Transverse colon (tissue), 4 donors: ENCODE data around the gene SRSF12. TPM values are rescaled to one million over a fixed set of nuclear protein-coding genes. Genes with fewer than 3 reads are reported as not detected.

Experiments used
- DNase-seq: peaks from one replicate; pipeline ENCODE4 v3.0.0-alpha.2; 2019
- H3K27ac ChIP-seq, 4 donors: fragments of 200-600 bp; sonication (generic); 2 replicates each; pipeline ENCODE4 v1.5.1; 2016 to 2018; ENCODE audit warnings: inconsistent platforms in 4 of 4
- H3K27me3 ChIP-seq: fragments of 200-600 bp; sonication (generic); 2 replicates; pipeline ENCODE4 v1.5.1; 2017; ENCODE audit warnings: inconsistent platforms
- H3K36me3 ChIP-seq, 4 donors: fragments of 200-600 bp; sonication (generic); 2 replicates each; pipeline ENCODE4 v1.5.1; 2017 to 2019; ENCODE audit warnings: inconsistent platforms in 4 of 4
- H3K4me1 ChIP-seq, 4 donors: fragments of 200-600 bp; sonication (generic); 2 replicates each; pipeline ENCODE4 v1.5.1; 2017 to 2020; ENCODE audit warnings: inconsistent platforms in 4 of 4
- H3K4me3 ChIP-seq, 4 donors: fragments of 200-600 bp; sonication (generic); 1 replicate in 1 of 4; 2 replicates in 3 of 4; pipeline versions ENCODE4 v1.5.1 to v1.6.1; 2017 to 2019; ENCODE audit warnings: inconsistent platforms in 4 of 4
- H3K9me3 ChIP-seq, 2 donors: fragments of 200-600 bp; sonication (generic); 2 replicates each; pipeline ENCODE4 v1.5.1; 2017 to 2019; ENCODE audit warnings: inconsistent platforms in 2 of 2
- EP300 ChIP-seq: sonication (generic); formaldehyde crosslinking; IDR thresholded peaks from one replicate; pipeline ENCODE4 v1.6.1; 2017; ENCODE audit warnings: antibody characterized with exemption, low read depth
- POLR2A ChIP-seq: fragments of 450-650 bp; IDR thresholded peaks from one replicate; pipeline ENCODE4 v1.6.1; 2016; ENCODE audit warnings: antibody characterized with exemption, mild to moderate bottlenecking, moderate library complexity
- POLR2AphosphoS5 ChIP-seq, 3 donors: sonication (generic); formaldehyde crosslinking; IDR thresholded peaks; one replicate each; pipeline ENCODE4 v1.6.1; 2016; ENCODE audit warnings: antibody characterized with exemption in 3 of 3
- WGBS, 2 donors: methylation state at CpG; one replicate each; pipeline ENCODE4 v1.1.5; 2018; ENCODE audit warnings: low coverage in 1 of 2; 5-methylcytosine and 5-hydroxymethylcytosine counted together
- in situ Hi-C, 4 donors: fragments of 200-750 bp; cut with MboI; loops; one replicate each; pipeline versions ENCODE4 v1.15.0 to v1.15.1; 2017; ENCODE audit warnings: low sequenced_read_pairs in 3 of 4, low pct_ligation_motif_present in 1 of 4, low pct_unique_long_range_greater_than_20kb in 1 of 4
- intact Hi-C: fragments of 100-400 bp; cut with DNase I; formaldehyde crosslinking; loops from one replicate; pipeline ENCODE4 v1.15.1; 2023; ENCODE audit warnings: low total_unique reads
- total RNA-seq, 4 donors: library from RNA; depleted of rRNA; stranded (reverse); fragments of >200 nt; gene quantifications; one replicate each; pipeline ENCODE4 v1.1.0, GENCODE V29; 2016
- TF ChIP-seq, protein P1 (sequence below), 5 experiments: fragments of 200-600 bp in 3 of 5; fragments of 450-650 bp in 2 of 5; sonication (generic) in 3 of 5; IDR thresholded peaks; 1 replicate in 2 of 5; 2 replicates in 3 of 5; pipeline ENCODE4 v1.5.1; 2016 to 2017; ENCODE audit warnings: antibody characterized with exemption in 5 of 5, inconsistent platforms in 3 of 5, mild to moderate bottlenecking in 2 of 5, moderate library complexity in 1 of 5

The SRSF12 gene
- total RNA-seq, 4 donors from 2014 or later = not detected

GRCh38 chr6:89085409-89086205 is 32.3 kb downstream of the SRSF12 start:
- in situ Hi-C loops = loop anchor here in 1 of 4 donors (10.0 kb wide), 1 partner anchor 269 kb away; the partner anchor contains the start of gene UBE2J1
- TF ChIP-seq POLR2A = no peak
- peak in 1 of 3 donors; percentile 8 for TF ChIP-seq POLR2AphosphoS5 (IDR thresholded peaks at IDR 0.05)
- Histone ChIP-seq H3K36me3 (peaks cover 0 to 21% (median 10%) of the 10 kb centered on the region in 4 donors), H3K9me3 (no peaks in the 10 kb centered on the region), H3K27ac (peak overlapping the region in 1 of 4 donors; percentile 38), H3K4me1 (peaks cover 6 to 43% (median 12%) of the 10 kb centered on the region in 4 donors), H3K27me3 (no peaks in the 10 kb centered on the region), H3K4me3 (no peak overlapping the region)
- WGBS, 2 donors = 93 to 96% methylated on average over 12 of the region's 12 CpGs
- intact Hi-C loops = no loop called here
- DNase-seq = no peak

DNA sequence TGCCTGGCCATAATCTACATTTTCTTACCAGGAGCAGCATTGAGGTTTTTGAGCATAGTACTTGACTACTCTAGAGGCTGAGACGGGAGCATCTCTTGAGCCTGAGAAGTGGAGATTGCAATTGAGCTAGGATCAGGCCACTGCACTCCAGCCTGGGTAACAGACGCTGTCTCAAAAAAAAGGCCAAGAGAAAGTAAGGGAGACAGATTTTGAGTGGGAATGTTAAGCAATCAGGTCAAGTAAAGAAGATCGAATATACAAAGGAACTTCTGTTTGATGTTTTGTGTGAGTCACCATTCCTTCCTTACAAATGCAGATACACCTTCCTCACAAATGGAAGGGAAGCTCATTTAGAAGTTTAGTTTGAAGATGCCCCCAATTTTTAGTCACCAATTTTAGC is 32.9 kb downstream of the SRSF12 start:
- 49 to 70% methylated on average over 2 to 3 of the region's 3 CpGs for WGBS, 2 donors
- in situ Hi-C loops (loop anchor here in 1 of 4 donors (10.0 kb wide), 1 partner anchor 270 kb away; the partner anchor contains the start of gene UBE2J1), intact Hi-C loops (loop anchor here (5.0 kb wide), 1 partner anchor 48 kb away; no protein-coding TSS in a partner anchor)
- DNase-seq = no peak
- Histone ChIP-seq H3K4me3 (no peak overlapping the region), H3K9me3 (no peaks in the 10 kb centered on the region), H3K4me1 (peaks cover 6 to 43% (median 12%) of the 10 kb centered on the region in 4 donors), H3K27me3 (no peaks in the 10 kb centered on the region), H3K36me3 (peaks cover 0 to 21% (median 10%) of the 10 kb centered on the region in 4 donors), H3K27ac (peak overlapping the region in 2 of 4 donors; percentile 11 to 38)
- TF ChIP-seq EP300 (no peak), POLR2A (no peak), POLR2AphosphoS5 (IDR thresholded peaks at IDR 0.05) (no peak)
- TF ChIP-seq, protein P1, sequence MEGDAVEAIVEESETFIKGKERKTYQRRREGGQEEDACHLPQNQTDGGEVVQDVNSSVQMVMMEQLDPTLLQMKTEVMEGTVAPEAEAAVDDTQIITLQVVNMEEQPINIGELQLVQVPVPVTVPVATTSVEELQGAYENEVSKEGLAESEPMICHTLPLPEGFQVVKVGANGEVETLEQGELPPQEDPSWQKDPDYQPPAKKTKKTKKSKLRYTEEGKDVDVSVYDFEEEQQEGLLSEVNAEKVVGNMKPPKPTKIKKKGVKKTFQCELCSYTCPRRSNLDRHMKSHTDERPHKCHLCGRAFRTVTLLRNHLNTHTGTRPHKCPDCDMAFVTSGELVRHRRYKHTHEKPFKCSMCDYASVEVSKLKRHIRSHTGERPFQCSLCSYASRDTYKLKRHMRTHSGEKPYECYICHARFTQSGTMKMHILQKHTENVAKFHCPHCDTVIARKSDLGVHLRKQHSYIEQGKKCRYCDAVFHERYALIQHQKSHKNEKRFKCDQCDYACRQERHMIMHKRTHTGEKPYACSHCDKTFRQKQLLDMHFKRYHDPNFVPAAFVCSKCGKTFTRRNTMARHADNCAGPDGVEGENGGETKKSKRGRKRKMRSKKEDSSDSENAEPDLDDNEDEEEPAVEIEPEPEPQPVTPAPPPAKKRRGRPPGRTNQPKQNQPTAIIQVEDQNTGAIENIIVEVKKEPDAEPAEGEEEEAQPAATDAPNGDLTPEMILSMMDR (IDR thresholded peaks at IDR 0.05) = no peak

DNA sequence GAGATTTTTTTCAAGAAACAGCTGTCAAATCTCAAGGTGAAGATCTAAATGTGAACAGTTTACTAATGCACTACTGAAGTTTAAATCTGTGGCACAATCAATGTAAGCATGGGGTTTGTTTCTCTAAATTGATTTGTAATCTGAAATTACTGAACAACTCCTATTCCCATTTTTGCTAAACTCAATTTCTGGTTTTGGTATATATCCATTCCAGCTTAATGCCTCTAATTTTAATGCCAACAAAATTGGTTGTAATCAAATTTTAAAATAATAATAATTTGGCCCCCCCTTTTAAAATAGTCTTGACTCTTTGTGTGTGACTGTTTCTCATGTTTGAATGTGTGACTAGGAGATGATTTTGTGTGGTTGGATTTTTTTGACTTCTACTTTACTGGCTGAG is 33.3 kb downstream of the SRSF12 start:
- intact Hi-C loops = loop anchor here (5.0 kb wide), 1 partner anchor 47 kb away; no protein-coding TSS in a partner anchor
- peaks cover 6 to 43% (median 12%) of the 10 kb centered on the region in 4 donors for H3K4me1 ChIP-seq
- no peak for DNase-seq
- no peaks in the 10 kb centered on the region for H3K27me3 ChIP-seq
- H3K27ac ChIP-seq = peak overlapping the region in 2 of 4 donors; percentile 11 to 38
- peaks cover 0 to 21% (median 10%) of the 10 kb centered on the region in 4 donors for H3K36me3 ChIP-seq
- TF ChIP-seq, protein P1 (IDR thresholded peaks at IDR 0.05) = no peak
- TF ChIP-seq POLR2A (no peak), EP300 (no peak), POLR2AphosphoS5 (IDR thresholded peaks at IDR 0.05) (no peak)
- H3K4me3 ChIP-seq = no peak overlapping the region
- in situ Hi-C loops = loop anchor here in 1 of 4 donors (10.0 kb wide), 1 partner anchor 270 kb away; the partner anchor contains the start of gene UBE2J1
- no peaks in the 10 kb centered on the region for H3K9me3 ChIP-seq

DNA sequence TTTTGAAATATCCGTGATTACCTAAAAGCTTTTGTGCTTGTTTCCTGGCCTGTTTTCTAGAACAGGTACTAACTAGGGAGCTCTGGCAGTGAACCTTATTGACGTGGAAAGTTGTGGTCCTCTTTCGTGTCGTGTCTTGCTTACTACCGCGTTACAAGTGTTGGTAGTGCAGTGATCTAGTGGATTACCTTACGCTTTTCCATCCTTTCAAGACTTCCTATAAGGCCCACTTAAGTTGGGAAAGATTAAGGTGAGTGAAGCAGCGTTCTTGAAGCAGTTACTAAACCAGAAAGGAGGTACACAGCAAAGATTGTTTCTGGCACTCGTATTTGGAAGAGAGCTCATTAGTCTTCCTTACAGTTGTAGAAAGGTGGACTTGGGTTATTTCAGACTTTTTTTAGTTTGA is 35.4 kb downstream of the SRSF12 start:
- Histone ChIP-seq H3K4me1 (peaks cover 6 to 52% (median 18%) of the 10 kb centered on the region in 4 donors), H3K9me3 (no peaks in the 10 kb centered on the region), H3K36me3 (peaks cover 0 to 21% (median 10%) of the 10 kb centered on the region in 4 donors), H3K4me3 (peak overlapping the region; percentile 81 to 99 (median 88)), H3K27me3 (no peaks in the 10 kb centered on the region), H3K27ac (peak overlapping the region; percentile 100)
- intact Hi-C loops (loop anchor here (1.0 to 5.0 kb wide), 2 partner anchors 35 to 45 kb away; no protein-coding TSS in a partner anchor), in situ Hi-C loops (loop anchor here in 1 of 4 donors (10.0 kb wide), 1 partner anchor 272 kb away; the partner anchor contains the start of gene UBE2J1)
- 1% methylated on average over 8 to 9 of the region's 9 CpGs for WGBS, 2 donors
- TF ChIP-seq POLR2AphosphoS5 (IDR thresholded peaks at IDR 0.05) = peak in 2 of 3 donors; percentile 4 to 5
- TF ChIP-seq, protein P1 (IDR thresholded peaks at IDR 0.05) = no peak
- DNase-seq = no peak
